Hepatocyte (in vitro differentiated cells): Measurements from ENCODE around the gene HOXB6.

Experiments
- CTCF ChIP-seq: fragments of 200-600 bp; sonication (generic); IDR thresholded peaks from 2 replicates; pipeline ENCODE4 v1.5.1; 2016; ENCODE audit warnings: antibody characterized with exemption, mild to moderate bottlenecking; ENCODE audit not compliant: poor library complexity
- EZH2 ChIP-seq: fragments of 200-600 bp; sonication (generic); IDR thresholded peaks from 2 replicates; pipeline ENCODE4 v1.6.1; 2016; ENCODE audit warnings: antibody characterized with exemption, mild to moderate bottlenecking, borderline replicate concordance
- EZH2phosphoT487 ChIP-seq: fragments of 200-600 bp; sonication (generic); IDR thresholded peaks from one replicate; pipeline ENCODE4 v1.6.1; 2018; ENCODE audit warnings: antibody characterized with exemption, mild to moderate bottlenecking, low read depth, moderate library complexity; ENCODE audit not compliant: unreplicated experiment, severe bottlenecking

- TF ChIP-seq CTCF (no peak), EZH2 (no peak), EZH2phosphoT487 (no peak)
Measured at GRCh38 chr17:48562934-48563333, 41.9 kb downstream of the HOXB6 start.
